DMS153 (cell line): ENCODE data around the gene ARL15.

Experiments
- DNase-seq: peaks from one replicate; lab custom pipeline; 2025; lab: John Stamatoyannopoulos, UW

Gene ARL15

DNA sequence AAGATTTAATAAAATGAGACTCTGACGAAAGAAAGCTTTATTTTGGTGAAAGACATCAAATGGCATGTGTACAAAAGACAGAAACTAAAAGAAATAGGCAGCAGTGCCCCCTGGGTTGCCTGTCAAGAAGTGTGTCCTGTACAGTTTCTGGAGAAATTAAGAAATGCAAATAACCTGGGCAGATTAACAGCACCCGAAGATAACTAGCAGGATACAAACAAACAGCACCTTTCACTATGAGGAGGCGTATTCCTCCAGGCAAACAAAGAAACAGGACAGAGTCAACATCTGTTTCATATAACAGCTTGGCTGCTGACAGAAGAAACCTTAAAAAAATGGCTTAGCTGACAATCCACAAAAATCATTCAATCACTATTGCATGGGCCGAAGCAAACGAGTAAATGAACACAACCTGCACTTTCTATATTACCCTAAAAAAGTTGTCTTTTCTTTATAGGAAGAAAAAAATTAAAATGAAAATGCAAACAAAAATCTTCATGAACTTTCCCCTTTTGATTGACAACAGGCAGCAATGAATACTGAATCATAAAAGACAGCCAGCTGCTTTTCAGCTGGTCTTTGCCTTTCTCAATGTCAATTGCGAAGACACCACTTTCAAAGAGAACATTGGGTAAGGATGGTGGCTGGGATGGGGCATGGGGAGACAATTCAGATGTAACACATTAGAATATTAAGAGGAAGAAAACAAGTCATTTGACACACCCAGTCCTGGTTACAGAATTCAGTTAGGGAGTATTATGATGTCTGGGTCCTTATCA lies 162.1 kb downstream of the ARL15 start:
- no peak for DNase-seq

DNA sequence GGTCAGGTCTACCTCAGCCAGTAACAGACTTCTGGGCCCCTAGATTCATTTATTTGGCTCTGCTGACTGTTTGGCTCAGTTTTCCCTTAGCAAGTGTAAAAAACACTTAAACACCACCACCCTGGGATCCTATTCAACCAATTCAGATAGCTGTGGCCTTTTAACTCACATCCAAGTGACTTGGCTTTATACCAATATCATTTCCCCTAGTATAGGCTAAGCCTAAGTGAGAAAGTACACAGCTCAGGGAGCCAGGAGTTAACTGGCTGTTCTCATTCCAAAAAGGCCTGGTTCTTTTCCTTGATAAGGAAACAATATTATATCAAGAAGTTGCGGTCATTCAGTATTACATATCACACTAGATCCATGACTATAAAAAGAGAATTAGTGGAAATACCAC lies 163.5 kb downstream of the ARL15 start:
- no peak for DNase-seq

DNA sequence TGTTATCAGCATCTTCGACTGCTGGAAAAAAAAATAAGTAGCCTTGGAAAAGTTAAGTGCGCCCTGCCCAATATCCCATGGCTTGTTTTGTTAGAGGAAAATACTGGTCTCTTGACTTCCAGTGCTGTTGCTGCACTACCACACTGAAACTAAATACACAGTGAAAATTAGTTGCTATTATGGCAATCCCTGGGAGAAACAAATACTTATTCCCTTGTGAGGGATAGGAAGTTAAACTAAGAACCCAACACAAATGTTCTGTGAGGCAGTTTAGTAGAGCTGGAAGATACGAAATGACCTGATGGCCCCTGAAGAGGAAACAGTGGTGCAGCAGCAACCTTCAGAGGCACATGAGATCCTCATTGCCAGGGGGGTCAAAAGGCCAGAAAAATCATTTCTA lies 164.0 kb downstream of the ARL15 start:
- DNase-seq, result no peak

DNA sequence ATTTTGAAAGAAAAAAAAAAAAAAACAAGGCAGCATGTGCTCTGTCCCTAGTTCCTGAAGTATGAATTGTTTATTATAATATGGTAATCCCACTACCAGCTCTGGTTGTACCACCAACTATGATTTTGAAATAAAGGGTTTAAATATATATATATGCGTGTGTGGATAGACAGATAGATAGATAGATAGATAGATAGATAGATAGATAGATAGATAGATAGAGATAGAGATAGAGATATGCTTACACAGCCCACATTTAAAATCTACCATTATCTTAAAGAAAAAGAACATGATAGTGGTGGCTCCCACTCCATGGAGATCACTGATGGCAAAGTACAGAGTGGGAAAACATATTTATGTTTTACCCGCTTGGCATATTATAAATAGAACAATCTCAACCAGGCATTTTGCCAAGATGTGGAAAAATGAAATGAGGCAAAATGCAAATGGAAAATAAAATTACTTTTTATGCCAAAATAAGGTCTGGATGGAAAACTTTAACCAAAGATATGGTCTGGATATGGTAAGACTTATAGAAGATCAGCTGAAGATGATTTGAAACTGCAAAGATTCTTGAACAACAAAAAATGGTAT lies 170.0 kb downstream of the ARL15 start:
- no peak for DNase-seq

DNA sequence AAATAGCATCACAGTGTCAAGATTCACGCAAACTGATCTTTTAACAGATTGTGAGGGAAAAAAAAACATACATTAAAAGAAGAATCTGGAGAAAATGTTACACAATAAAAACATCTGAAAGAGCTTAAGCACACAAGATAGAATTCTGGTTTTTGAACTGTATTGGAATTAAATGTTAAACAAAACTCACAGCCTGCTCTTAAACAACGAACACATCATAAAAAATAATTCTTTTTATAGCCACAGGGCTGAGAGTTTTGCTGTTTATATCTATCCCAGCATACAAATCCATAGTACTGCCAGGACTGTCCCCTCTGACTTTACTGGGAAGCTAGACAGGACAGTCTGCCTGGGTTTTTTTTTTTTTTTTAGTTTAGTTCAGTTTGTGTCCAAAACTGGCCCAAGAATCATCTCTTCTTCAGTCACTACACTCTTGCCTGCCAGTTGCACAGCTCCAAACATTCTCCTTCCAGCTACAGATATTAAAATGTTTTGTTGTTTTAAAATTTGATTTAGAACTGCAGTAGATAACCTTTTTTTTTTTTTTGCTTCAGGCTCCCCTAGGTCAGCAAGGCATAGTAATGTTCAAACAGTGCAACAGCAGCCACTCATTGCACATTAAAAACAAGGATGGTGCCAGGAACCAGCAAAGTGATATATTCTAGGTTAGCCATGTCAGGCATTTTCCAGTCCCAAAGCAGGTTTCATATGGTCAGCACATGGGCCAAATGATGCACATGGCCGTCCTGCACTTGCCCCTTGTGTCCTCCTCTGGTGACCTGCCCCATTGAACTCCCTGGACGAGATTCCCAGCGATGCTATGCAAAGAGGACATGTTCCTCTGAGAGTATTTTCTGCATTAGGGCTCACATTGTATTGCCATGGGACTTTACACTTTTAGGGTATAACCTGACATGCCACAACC lies 173.6 kb downstream of the ARL15 start:
- no peak for DNase-seq

DNA sequence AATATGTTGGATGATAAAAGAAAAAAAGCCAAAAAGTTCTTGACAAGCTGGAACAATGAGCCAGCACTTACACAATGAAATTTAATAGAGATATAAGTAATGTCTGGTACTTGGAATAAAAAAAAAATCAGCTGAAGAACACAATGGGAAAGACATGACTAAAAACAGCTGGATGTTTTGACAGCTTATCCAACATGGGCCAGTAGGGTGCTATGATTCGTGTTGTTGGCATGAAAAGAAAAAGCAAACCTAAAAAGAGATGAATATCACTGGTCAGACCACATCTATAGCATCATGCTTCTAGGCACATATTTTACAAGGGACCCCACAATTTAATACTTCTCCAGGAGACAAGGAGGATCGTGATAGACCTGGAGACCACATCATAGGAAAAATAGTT lies 175.3 kb downstream of the ARL15 start:
- DNase-seq, result no peak

DNA sequence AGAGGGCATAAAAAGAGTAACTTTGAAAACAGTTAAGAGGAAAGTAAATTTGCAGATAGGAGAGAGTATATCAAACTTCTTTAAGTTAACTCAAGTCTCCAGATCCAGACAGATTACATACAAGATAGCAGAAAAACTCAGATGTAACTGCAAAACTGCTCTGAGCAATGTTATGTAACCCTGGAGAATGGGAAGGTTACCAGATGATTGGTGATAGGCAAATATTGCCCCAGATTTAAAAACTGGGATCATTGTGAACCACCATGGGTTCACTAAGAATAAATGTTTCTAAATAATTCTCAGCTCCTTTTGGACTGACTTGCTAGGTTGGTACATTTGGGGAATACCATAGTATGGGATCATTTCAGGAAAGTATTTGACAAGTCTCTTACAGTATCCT lies 176.5 kb downstream of the ARL15 start:
- no peak for DNase-seq

DNA sequence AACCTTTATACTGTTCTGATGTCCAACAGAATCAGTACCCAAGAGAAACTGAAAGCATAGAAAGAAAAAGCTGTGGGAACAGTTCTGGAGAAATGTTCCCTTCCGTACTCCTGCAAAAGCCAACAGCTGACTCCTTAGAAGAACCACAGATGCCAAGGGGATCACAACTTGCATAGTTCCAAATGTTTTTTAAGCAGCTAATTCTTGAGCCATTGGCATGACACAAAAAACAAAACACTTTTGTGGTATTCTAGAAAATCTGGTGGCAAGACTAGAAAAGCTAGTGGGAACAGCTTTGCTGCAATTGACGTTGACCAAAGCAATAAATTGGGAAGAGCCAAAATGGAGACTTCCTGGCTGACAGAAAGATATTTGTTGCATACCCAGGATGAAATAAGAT lies 189.9 kb downstream of the ARL15 start:
- DNase-seq, result no peak

DNA sequence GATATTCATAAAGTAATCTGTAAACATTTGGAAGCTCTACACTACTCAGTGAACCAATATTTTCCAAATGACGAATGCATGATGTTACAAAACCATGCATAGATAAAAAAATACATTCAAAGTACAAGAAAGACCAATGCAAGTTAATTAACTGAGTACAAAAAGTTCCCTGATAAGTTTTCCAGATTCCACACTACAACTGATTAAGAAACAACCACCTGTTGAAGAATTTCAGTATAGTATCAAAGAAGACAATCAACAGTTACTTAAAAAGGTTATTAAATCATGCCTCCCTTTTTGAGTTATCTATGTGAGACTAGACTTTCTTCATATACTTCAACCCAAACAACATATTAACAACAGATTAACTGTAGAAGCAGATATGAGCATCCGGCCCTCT lies 192.4 kb downstream of the ARL15 start:
- DNase-seq, result no peak

DNA sequence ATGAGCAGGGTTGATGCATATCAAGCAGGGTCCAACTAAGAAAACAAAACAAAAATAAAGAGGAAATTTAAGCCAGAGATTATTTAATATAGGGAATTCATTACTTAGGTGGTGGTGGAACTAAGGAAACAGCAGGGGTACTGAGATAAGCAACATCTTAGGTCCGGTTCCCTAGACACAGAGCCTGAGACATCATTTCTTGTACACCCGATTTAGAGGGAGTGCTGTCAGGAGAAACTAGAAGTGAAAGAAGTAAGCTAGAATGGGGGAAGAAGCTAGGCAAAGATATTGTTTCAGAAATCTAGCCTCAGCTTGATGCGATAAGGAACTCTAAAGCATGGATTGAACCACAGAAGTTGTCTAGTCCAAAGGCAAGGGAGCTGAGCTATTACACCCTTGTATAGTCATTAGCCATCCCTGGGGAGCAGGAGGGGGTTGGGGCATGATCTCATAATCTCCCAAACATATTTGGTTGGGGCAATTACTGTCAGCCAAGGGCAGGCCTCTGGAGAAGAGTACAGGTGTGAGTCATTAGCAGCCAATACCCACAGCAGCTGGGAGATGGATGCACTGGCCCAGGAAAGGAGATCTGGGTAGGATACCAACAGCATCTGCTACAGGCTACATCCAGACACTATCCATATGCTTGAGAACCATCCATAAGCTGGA lies 194.5 kb downstream of the ARL15 start:
- DNase-seq, result no peak

DNA sequence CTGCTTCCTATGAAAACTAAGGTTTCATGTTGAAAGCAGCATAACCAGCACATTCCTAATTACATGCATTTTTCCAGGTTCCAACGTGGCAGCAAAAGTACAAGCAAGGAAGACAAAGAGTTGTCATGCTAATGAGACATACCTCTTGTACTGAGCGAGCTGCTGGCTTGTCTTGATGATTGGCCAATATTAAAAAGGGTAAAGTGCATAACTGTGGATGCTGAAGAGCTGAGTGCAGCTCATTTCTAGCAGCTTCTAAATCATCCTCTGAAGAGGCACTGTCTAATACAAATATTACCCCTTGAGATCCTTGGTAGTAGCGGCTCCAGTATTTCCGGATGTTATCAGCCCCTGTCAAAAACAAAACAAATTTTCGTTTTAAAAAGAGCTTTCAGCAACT lies 197.3 kb downstream of the ARL15 start:
- no peak for DNase-seq

DNA sequence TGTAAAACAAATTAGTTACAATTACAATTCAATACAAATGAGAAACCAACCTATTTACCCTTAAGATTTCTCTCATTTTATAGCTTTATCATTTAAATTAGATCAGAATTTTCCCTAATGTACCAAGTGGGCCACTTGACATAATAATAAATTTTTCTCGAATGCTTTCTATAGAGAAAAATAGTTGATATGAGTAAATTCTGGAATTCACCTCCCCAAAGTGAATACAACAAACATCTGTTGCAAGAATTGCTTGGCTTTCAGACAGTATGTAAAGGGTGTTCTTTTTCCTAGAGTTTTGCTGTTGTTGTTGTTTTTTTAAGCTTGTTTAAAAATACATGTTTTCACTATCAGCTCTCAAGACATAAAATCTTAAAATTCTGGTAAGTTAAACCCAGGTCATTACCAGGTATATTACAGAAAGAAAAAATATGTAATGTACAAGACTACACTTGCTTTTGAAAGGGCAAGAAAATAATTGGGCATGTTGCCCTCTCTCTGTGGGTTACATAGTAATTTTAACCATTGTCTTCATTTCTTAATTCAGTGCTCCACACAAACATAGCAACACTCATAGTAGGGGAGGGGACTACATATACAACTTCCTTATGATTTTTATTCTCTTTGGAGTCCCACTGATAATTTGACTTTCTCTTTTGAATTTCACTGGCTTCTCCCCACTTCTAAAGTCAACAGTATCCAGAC lies 200.6 kb downstream of the ARL15 start:
- DNase-seq, result no peak

DNA sequence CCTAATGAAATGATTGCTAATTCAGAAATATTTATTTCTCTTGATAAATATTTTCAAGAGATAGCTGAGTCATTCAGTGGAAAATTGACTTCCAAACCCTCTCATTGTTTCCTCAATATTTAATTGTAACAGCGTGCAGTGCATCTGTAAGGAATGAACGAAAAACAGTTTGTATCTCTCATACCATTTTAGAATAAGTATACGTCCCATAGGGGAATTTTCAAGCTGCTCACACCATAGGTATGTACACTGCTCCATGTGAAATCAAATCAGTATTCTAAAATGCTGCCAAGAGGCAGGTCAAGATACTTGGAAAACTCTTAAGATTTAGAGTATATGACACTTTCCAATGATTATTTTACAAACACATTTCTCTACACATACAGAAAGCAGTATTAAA lies 202.2 kb downstream of the ARL15 start:
- DNase-seq, result no peak

DNA sequence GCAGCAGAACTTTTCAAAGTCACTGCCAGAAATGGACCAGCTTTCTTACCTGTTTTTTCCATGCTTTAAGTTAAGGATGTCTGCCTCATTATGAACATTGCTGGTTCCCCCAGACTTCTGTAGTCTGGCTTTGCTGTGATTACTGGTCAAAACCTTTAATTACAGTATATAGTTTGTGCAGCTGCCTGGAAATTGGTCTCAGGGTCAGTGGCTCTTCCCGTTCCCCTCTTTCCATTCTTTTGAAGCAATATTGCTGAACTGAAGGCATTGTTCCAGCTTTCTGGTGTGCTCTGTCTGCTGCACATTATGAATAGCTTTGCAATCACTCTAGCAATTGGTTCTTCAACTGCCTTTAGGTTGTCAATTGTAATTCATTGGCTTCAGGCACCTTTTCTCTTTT lies 206.5 kb downstream of the ARL15 start:
- no peak for DNase-seq

DNA sequence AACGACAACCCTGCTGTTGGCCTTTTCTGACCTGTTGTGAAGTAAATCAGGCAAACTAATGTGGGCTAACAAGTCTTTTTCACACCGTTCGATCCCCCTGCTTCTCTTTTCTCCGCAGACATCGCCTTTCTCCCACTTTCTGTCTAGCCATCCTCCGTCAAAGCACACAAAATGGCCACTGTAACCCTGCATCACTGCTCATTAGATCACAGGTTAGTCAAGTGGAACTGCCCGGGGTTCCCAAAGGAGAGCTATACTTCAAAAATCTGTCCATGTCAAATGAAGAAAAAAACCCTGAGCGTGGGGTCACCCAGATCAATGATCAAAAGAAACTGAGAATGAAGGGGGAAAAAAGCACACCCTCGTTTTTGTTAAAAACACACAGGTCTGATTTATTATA lies 212.1 kb downstream of the ARL15 start:
- DNase-seq, result no peak

DNA sequence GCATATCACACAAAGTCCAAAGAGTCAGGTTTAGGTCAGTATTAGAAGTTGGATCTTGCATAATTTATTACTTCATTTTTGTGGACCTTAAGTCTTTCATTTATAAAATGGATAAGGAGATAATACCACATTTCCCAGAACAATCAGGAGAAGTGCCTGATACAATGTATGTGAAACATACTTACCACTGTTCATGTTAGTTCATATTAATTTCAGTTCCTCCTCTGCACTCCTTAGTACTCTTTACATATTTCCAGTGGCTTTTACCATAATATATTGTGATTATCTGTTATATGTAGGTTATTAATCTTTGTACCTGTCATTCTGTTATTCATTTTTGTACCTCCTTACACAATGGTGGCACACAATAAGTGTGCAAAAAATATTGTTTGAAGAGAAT lies 214.4 kb downstream of the ARL15 start:
- no peak for DNase-seq

DNA sequence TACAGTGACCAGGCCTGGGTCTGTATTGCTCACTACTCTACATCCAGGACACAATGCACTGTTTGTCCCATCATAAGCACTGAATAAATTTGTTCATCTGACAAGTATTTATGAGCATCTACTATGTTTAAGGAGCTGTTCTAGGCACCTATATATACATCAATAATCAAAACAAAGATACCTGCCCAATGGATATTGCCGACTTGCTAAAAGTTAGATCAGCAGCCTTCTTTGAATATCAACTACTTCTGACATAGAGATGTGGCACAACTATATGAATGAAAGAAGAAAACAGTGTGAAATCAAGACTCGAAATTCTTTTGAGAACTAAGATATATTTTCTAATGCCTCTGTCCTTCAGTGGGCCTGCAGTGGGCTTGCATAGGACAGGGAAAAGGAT lies 215.7 kb downstream of the ARL15 start:
- no peak for DNase-seq

DNA sequence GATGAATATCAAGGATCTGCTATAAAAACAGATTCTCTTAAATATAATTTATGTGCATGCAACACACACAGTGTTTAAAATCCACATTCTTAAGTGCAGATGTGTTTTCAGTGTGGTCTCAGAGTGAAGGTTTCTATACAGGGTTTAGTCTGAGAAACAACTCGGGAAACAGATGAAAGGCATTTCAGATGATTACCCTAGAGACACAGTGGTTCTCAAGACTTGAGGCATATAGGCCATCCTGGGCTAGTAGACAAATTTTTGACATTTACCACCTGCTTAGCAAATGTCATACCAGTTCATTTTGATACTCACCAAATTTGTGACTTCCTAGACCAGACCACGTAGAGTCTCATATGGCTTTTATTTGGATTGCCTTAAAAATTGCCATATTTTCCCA lies 216.5 kb downstream of the ARL15 start:
- DNase-seq, result no peak

DNA sequence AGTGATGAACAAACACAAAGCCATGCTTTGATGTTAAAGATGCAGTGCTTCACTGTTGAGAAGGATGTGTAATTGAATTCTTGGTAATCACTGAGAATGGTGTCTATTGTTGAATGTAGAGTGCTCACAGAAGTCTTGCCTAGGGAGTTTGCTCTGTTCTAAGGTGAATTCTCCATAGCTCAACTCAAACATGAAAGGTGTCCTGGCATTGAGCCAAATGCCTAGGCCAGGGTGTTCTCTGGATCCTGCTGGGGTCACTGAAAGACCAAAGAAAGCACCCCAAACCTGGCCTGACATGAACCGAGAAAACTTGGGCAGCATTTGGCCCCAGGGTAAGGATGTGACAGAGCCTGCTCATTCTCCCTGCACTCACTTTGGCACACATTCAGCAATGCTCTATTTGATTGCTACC lies 217.3 kb downstream of the ARL15 start:
- no peak for DNase-seq

DNA sequence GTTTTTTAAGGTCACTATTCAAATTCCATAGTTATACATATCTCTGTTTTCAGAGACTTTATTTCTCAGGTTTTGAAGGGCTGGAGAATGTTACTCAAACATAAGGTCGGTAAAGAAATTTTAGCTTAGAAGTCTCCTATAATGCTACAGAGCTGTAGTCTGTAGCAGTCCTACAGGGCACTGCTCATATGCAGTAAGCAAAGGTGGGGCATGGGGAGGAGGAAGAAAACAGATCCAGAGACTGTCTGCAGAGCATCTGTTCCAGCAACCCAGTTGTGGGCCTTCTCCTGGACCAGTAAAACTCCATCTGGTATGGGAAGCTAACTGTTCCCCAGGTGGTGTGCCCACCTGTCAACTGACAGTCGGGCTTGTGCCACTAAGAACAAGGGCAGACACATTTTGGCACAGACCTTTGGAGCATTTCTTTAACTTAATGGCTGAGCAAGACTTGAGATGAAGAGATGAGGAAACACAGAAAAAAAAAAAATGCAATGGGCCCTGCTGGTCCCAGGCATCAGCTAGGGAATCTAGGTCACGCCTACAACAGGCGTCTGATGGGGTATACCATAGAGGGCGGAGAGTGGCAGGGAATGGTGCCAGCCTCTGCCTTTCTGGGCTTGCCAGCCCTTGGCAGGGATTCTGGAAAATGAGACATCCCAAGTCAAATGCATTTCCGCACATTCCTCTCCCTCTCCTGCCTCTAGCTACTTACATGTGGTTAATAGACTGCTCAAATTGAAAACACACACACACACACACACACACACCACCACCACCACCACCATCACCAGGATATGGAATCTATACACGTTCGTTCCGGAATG lies 218.9 kb downstream of the ARL15 start:
- DNase-seq, result no peak
